CD4-positive, alpha-beta T cell treated with Interleukin-6 at 100 ng/mL for 8 hours (primary cell): Measurements from ENCODE around the gene ASTN2.

Source experiments
- DNase-seq: peaks from one replicate; pipeline ENCODE4 v3.0.0-alpha.2; 2020; ENCODE audit warnings: mixed read lengths, low spot score

ASTN2 gene

GRCh38 chr9:116668970-116669695 is 745.7 kb downstream of the ASTN2 start:
- DNase-seq = no peak

GRCh38 chr9:116663581-116663980 is 751.3 kb downstream of the ASTN2 start:
- DNase-seq = no peak

GRCh38 chr9:116662646-116663310 is 752.1 kb downstream of the ASTN2 start:
- no peak for DNase-seq

- peak; percentile 7 for DNase-seq
Measured at GRCh38 chr9:116661037-116661954, 753.6 kb downstream of the ASTN2 start.

- DNase-seq = no peak
Measured at GRCh38 chr9:116658265-116658664, 756.6 kb downstream of the ASTN2 start.

GRCh38 chr9:116656977-116657376 is 757.9 kb downstream of the ASTN2 start:
- DNase-seq = no peak

- DNase-seq = no peak
Measured at GRCh38 chr9:116656501-116656971, 758.3 kb downstream of the ASTN2 start.

- DNase-seq = no peak
Measured at GRCh38 chr9:116654059-116654355, 760.9 kb downstream of the ASTN2 start.

- DNase-seq = no peak
Measured at GRCh38 chr9:116653348-116654058, 761.4 kb downstream of the ASTN2 start.

- no peak for DNase-seq
Measured at GRCh38 chr9:116647515-116647809, 767.4 kb downstream of the ASTN2 start.

- no peak for DNase-seq
Measured at GRCh38 chr9:116646661-116647514, 768.0 kb downstream of the ASTN2 start.

- no peak for DNase-seq
Measured at GRCh38 chr9:116644091-116644688, 770.7 kb downstream of the ASTN2 start.

- no peak for DNase-seq
Measured at GRCh38 chr9:116643691-116644090, 771.2 kb downstream of the ASTN2 start.

GRCh38 chr9:116641292-116642059 is 773.4 kb downstream of the ASTN2 start:
- no peak for DNase-seq

GRCh38 chr9:116639251-116639741 is 775.6 kb downstream of the ASTN2 start:
- no peak for DNase-seq

GRCh38 chr9:116635908-116636307 is 778.9 kb downstream of the ASTN2 start:
- no peak for DNase-seq

- DNase-seq = no peak
Measured at GRCh38 chr9:116632990-116633838, 781.6 kb downstream of the ASTN2 start.

GRCh38 chr9:116629634-116630033 is 785.2 kb downstream of the ASTN2 start:
- no peak for DNase-seq

- DNase-seq = no peak
Measured at GRCh38 chr9:116628716-116629115, 786.1 kb downstream of the ASTN2 start.
